Caco-2 (cell line): ENCODE results near the gene PSORS1C1. TPM values are rescaled to one million over a fixed set of nuclear protein-coding genes. Genes with fewer than 3 reads are reported as not detected.

ENCODE experiments used
- BruUV-seq: library from RNA; stranded (reverse); fragments of 400-500 nt; replicated peaks from 2 replicates; lab custom pipeline; 2021; lab: Mats Ljungman, UMichigan
- CTCF ChIA-PET: fragments of 300-600 bp; sonication (Branson Sonifier 250); formaldehyde crosslinking; loops from one replicate; lab custom pipeline; 2022; ENCODE audit warnings: antibody characterized with exemption; lab: Charles Lee
- POLR2A ChIA-PET: fragments of 300-600 bp; sonication (Branson Sonifier 250); formaldehyde crosslinking; loops from one replicate; lab custom pipeline; 2022; ENCODE audit warnings: antibody characterized with exemption; lab: Charles Lee
- DNase-seq, 2 experiments: peaks; one replicate each; pipeline versions ENCODE4 v3.0.0 to v3.0.0-alpha.2; 2020 to 2022
- H3K27me3 ChIP-seq: replicated peaks from 2 replicates; pipeline ENCODE4 v1.6.0; 2011; ENCODE audit warnings: low read length; ENCODE audit not compliant: control insufficient read depth, insufficient read depth
- H3K36me3 ChIP-seq: 2 replicates; pipeline ENCODE4 v1.5.1; 2011; ENCODE audit warnings: low read length; ENCODE audit not compliant: control insufficient read depth, insufficient read depth
- H3K4me1 ChIP-seq: fragments of 250-450 bp; sonication (Bioruptor Pico); 2 replicates; pipeline ENCODE4 v1.5.1; 2020; ENCODE audit warnings: mild to moderate bottlenecking
- H3K4me3 ChIP-seq: 2 replicates; pipeline ENCODE4 v1.5.1; 2011; ENCODE audit warnings: low read depth, mild to moderate bottlenecking, control low read depth, low read length
- H3K9me3 ChIP-seq: fragments of 250-450 bp; sonication (Bioruptor Pico); 2 replicates; pipeline ENCODE4 v1.5.1; 2020; ENCODE audit warnings: mild to moderate bottlenecking, moderate library complexity
- H3K27ac Mint-ChIP-seq: one replicate; pipeline ENCODE4 v1.8.0; 2022; ENCODE audit warnings: mixed read lengths; ENCODE audit not compliant: unreplicated experiment
- H3K27me3 Mint-ChIP-seq: one replicate; pipeline ENCODE4 v1.8.0; 2022; ENCODE audit warnings: mixed read lengths; ENCODE audit not compliant: insufficient read depth, unreplicated experiment
- H3K36me3 Mint-ChIP-seq: one replicate; pipeline ENCODE4 v1.8.0; 2022; ENCODE audit warnings: mild to moderate bottlenecking, mixed read lengths; ENCODE audit not compliant: insufficient read depth, unreplicated experiment
- H3K4me1 Mint-ChIP-seq: one replicate; pipeline ENCODE4 v1.8.0; 2022; ENCODE audit warnings: low read depth, mixed read lengths; ENCODE audit not compliant: unreplicated experiment
- H3K4me3 Mint-ChIP-seq: one replicate; pipeline ENCODE4 v1.8.0; 2022; ENCODE audit warnings: mild to moderate bottlenecking, moderate library complexity, mixed read lengths; ENCODE audit not compliant: unreplicated experiment
- H3K9me3 Mint-ChIP-seq: one replicate; pipeline ENCODE4 v1.8.0; 2022; ENCODE audit warnings: mixed read lengths; ENCODE audit not compliant: unreplicated experiment
- intact Hi-C: fragments of 100-400 bp; cut with micrococcal nuclease; formaldehyde crosslinking; loops from one replicate; pipeline ENCODE4 v1.10.0; 2022; ENCODE audit not compliant: unreplicated experiment
- total RNA-seq: library from RNA; stranded (reverse); gene quantifications from 2 replicates; pipeline ENCODE4 v1.2.3, GENCODE V29; 2022
- TF ChIP-seq, protein P1 (sequence below), 2 experiments: fragments of 200-600 bp in 1 of 2; IDR thresholded peaks; 1 replicate in 1 of 2; 2 replicates in 1 of 2; pipeline versions ENCODE4 v1.5.1 to v1.8.0; 2011 to 2022; ENCODE audit warnings: antibody characterized with exemption in 1 of 2, control low read depth in 1 of 2, inconsistent platforms in 1 of 2, low read depth in 1 of 2, low read length in 1 of 2, mild to moderate bottlenecking in 1 of 2, moderate library complexity in 1 of 2; ENCODE audit not compliant: insufficient read depth in 1 of 2, severe bottlenecking in 1 of 2, unreplicated experiment in 1 of 2

PSORS1C1 gene
- total RNA-seq, 1 experiment from 2014 or later = 0.75 TPM

DNA sequence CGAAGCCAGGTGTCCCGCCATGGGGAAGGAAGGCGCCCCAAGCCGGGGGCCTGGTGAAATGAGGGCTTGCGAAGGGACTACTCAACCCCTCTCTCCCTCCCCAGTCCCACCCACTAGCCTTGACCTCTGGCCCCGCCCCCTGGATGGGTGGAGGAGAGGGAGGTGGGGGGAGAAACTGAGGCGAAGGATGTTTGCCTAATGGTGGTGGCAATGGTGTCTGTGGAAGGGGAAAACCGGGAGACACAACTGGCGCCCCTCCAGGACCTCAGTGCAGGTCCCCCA, 55.9 kb downstream of the PSORS1C1 start, which contains the start of gene POU5F1:
TSS of gene POU5F1 (minus strand) at position 83 of the 282 bp plus-strand sequence. CDS start at position 21, 62 bp downstream.
- Histone ChIP-seq H3K27me3 (no peaks in the 10 kb centered on the region), H3K36me3 (no peaks in the 10 kb centered on the region), H3K4me3 (no peak within 1 kb of the TSS), H3K4me1 (peaks cover 5% of the 10 kb centered on the region; the same call in 1 of the 2 replicates), H3K9me3 (no peaks in the 10 kb centered on the region)
- Mint-ChIP-seq H3K4me3 (no peak within 1 kb of the TSS), H3K27ac (no peak within 1 kb of the TSS), H3K36me3 (no peaks in the 10 kb centered on the region), H3K9me3 (no peaks in the 10 kb centered on the region), H3K4me1 (peaks cover 6% of the 10 kb centered on the region), H3K27me3 (no peaks in the 10 kb centered on the region)
- ChIA-PET POLR2A (no interaction called here), CTCF (no interaction called here)
- BruUV-seq = no TSS peak
- TF ChIP-seq, protein P1, sequence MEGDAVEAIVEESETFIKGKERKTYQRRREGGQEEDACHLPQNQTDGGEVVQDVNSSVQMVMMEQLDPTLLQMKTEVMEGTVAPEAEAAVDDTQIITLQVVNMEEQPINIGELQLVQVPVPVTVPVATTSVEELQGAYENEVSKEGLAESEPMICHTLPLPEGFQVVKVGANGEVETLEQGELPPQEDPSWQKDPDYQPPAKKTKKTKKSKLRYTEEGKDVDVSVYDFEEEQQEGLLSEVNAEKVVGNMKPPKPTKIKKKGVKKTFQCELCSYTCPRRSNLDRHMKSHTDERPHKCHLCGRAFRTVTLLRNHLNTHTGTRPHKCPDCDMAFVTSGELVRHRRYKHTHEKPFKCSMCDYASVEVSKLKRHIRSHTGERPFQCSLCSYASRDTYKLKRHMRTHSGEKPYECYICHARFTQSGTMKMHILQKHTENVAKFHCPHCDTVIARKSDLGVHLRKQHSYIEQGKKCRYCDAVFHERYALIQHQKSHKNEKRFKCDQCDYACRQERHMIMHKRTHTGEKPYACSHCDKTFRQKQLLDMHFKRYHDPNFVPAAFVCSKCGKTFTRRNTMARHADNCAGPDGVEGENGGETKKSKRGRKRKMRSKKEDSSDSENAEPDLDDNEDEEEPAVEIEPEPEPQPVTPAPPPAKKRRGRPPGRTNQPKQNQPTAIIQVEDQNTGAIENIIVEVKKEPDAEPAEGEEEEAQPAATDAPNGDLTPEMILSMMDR (IDR thresholded peaks at IDR 0.05; ENCODE audit: insufficient read depth in 1 of 2, low read depth in 1 of 2, low read length in 1 of 2, severe bottlenecking in 1 of 2, unreplicated experiment in 1 of 2) = no peak
- DNase-seq = no peak
- intact Hi-C loops = no loop called here

GRCh38 chr6:31170987-31171671, 56.5 kb downstream of the PSORS1C1 start:
- Histone ChIP-seq H3K9me3 (no peaks in the 10 kb centered on the region), H3K4me1 (peaks cover 5% of the 10 kb centered on the region; the same call in 1 of the 2 replicates), H3K4me3 (no peak overlapping the region), H3K27me3 (no peaks in the 10 kb centered on the region), H3K36me3 (no peaks in the 10 kb centered on the region)
- CTCF ChIA-PET = no interaction called here
- Mint-ChIP-seq H3K36me3 (no peaks in the 10 kb centered on the region), H3K4me3 (no peak overlapping the region), H3K4me1 (peaks cover 6% of the 10 kb centered on the region), H3K9me3 (no peaks in the 10 kb centered on the region), H3K27me3 (no peaks in the 10 kb centered on the region), H3K27ac (no peak overlapping the region)
- intact Hi-C loops = no loop called here
- DNase-seq = no peak
- no TSS peak for BruUV-seq
- POLR2A ChIA-PET = no interaction called here
- TF ChIP-seq, protein P1 (IDR thresholded peaks at IDR 0.05; ENCODE audit: insufficient read depth in 1 of 2, low read depth in 1 of 2, low read length in 1 of 2, severe bottlenecking in 1 of 2, unreplicated experiment in 1 of 2) = no peak

DNA sequence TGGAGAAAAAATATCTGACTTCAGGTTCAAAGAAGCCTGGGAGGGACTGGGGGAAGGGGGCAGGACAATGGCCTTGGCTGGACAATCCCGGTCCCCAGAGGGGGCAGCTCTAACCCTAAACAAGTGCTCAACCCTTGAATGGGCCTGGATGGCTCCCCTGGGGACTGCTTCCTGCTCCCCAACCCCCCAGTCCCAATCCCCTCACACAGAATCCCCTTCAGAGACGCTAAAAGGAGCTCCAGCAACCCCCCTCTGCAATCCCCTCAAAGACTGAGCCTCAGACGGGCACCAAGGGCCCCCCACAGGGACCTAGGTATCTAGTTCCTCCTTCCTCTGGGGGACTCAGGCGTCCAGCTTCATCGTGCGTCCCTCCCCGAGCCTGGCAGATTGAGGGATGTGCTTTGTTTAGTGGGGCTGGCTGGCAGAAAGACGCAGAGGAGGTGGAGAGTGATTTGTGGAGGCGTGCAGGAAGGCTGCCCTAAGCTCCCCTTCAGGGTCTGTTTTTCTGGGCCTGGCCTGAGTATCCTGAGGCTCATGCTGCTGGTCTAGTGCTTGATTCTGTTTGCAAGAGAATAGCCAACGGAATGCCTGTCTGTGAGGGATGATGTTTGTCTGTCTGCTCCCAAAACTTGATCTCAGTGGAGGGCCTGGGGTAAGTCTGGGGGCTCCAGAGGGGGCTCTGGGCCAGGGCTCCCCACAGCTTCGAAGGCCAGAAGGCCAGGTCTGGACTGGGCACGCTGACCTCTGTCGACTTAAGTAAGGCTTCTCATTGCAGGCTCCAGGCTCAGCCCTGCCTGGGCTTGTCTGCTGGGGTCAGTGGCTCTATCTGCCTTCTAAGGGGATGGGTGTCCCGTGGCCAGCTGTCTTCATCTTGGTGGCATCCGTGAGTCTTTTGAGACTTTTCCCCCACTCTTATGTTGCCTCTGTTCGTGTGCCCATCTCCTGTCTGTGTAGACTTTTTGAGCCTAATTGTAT, 57.6 kb downstream of the PSORS1C1 start:
- H3K36me3 ChIP-seq = no peaks in the 10 kb centered on the region
- CTCF ChIA-PET = no interaction called here
- Mint-ChIP-seq H3K36me3 (no peaks in the 10 kb centered on the region), H3K9me3 (no peaks in the 10 kb centered on the region), H3K4me1 (peaks cover 6% of the 10 kb centered on the region), H3K27ac (no peak overlapping the region), H3K4me3 (no peak overlapping the region), H3K27me3 (no peaks in the 10 kb centered on the region)
- POLR2A ChIA-PET = no interaction called here
- intact Hi-C loops = no loop called here
- DNase-seq = no peak
- H3K9me3 ChIP-seq = no peaks in the 10 kb centered on the region
- H3K27me3 ChIP-seq = no peaks in the 10 kb centered on the region
- H3K4me1 ChIP-seq = peaks cover 5% of the 10 kb centered on the region; the same call in 1 of the 2 replicates
- TF ChIP-seq, protein P1 (IDR thresholded peaks at IDR 0.05; ENCODE audit: insufficient read depth in 1 of 2, low read depth in 1 of 2, low read length in 1 of 2, severe bottlenecking in 1 of 2, unreplicated experiment in 1 of 2) = no peak
- BruUV-seq = no TSS peak
- H3K4me3 ChIP-seq = no peak overlapping the region
